ENCODE measurements around the gene MNX1.

MNX1 gene

GRCh38 chr7:157032644-157033482 lies 22.4 kb upstream of the MNX1 start:
- ATAC-seq, result no peak
- DNase-seq, result no peak

GRCh38 chr7:157032128-157032527 lies 21.7 kb upstream of the MNX1 start:
- ATAC-seq, result no peak
- DNase-seq, result no peak

GRCh38 chr7:157028199-157028903 lies 17.9 kb upstream of the MNX1 start:
- no peak for ATAC-seq

GRCh38 chr7:157027568-157028198 lies 17.2 kb upstream of the MNX1 start:
- no peak for DNase-seq

More at GRCh38 chr7:157028199-157028903, 17.9 kb upstream of the MNX1 start:
- no peak for DNase-seq

GRCh38 chr7:157024716-157025115 lies 14.3 kb upstream of the MNX1 start:
- DNase-seq (no peak), ATAC-seq (no peak)

More at GRCh38 chr7:157027568-157028198, 17.2 kb upstream of the MNX1 start:
- ATAC-seq, result no peak

- ATAC-seq (no peak), DNase-seq (no peak)
These were observed 13.1 kb upstream of the MNX1 start for GRCh38 chr7:157023589-157023905.

- ATAC-seq, result no peak
- DNase-seq, result no peak
These were observed 12.5 kb upstream of the MNX1 start for GRCh38 chr7:157022681-157023588.

GRCh38 chr7:157021871-157022680 lies 11.6 kb upstream of the MNX1 start:
- no peak for ATAC-seq

GRCh38 chr7:157021071-157021870 lies 10.8 kb upstream of the MNX1 start:
- DNase-seq (no peak), ATAC-seq (no peak)

More at GRCh38 chr7:157021871-157022680, 11.6 kb upstream of the MNX1 start:
- DNase-seq, result no peak

- DNase-seq (peak; percentile 8), ATAC-seq (no peak)
These were observed 10.1 kb upstream of the MNX1 start for GRCh38 chr7:157020514-157021070.

GRCh38 chr7:157019718-157020451 lies 9.4 kb upstream of the MNX1 start:
- DNase-seq (no peak), ATAC-seq (no peak)

- DNase-seq (no peak), ATAC-seq (no peak)
These were observed 8.6 kb upstream of the MNX1 start for GRCh38 chr7:157018997-157019608.

GRCh38 chr7:157018328-157018996 lies 8.0 kb upstream of the MNX1 start:
- DNase-seq (peak; percentile 23), ATAC-seq (no peak)

- ATAC-seq (no peak), DNase-seq (no peak)
These were observed 7.3 kb upstream of the MNX1 start for GRCh38 chr7:157017603-157018327.

- ATAC-seq (no peak), DNase-seq (no peak)
These were observed 6.7 kb upstream of the MNX1 start for GRCh38 chr7:157017149-157017548.

GRCh38 chr7:157016352-157017041 lies 6.0 kb upstream of the MNX1 start:
- peak; percentile 55 for ATAC-seq

GRCh38 chr7:157016024-157016351 lies 5.5 kb upstream of the MNX1 start:
- DNase-seq (no peak), ATAC-seq (no peak)

More at GRCh38 chr7:157016352-157017041, 6.0 kb upstream of the MNX1 start:
- peak; percentile 66 for DNase-seq

Data from stimulated activated naive CD8-positive, alpha-beta T cell treated with anti-CD3 and anti-CD28 coated beads, Interleukin-15, Interleukin-2, amounts not matched to agents 100 U/mL and 50 U/mL, for 24 hours (primary cell).